Limb (tissue), 2 donors: Measurements from ENCODE around the gene TMF1.

ENCODE experiments used
- DNase-seq, 2 donors: peaks; one replicate each; pipeline ENCODE4 v3.0.0-alpha.2; 2016; ENCODE audit errors: extremely low spot score in 2 of 2

Gene TMF1

GRCh38 chr3:69051756-69052471, at the start of gene TMF1:
Gene TMF1, minus strand, starts transcription at chr3:69052333. Its CDS starts 247 bp downstream, at chr3:69052086.
- DNase-seq, result peak; percentile 98 to 99

GRCh38 chr3:69099576-69099975, 47.4 kb upstream of the TMF1 start:
- DNase-seq, result no peak

GRCh38 chr3:69097407-69098086, 45.4 kb upstream of the TMF1 start:
- DNase-seq, result no peak

GRCh38 chr3:69096299-69096698, 44.2 kb upstream of the TMF1 start:
- no peak for DNase-seq

GRCh38 chr3:69095636-69096035, 43.5 kb upstream of the TMF1 start:
- no peak for DNase-seq

- DNase-seq, result no peak
Measured at GRCh38 chr3:69094467-69095205, 42.5 kb upstream of the TMF1 start.

GRCh38 chr3:69092030-69092516, 39.9 kb upstream of the TMF1 start:
- DNase-seq, result no peak

GRCh38 chr3:69091389-69092029, 39.4 kb upstream of the TMF1 start:
- no peak for DNase-seq

GRCh38 chr3:69090021-69090420, 37.9 kb upstream of the TMF1 start:
- DNase-seq, result no peak

GRCh38 chr3:69088063-69088462, 35.9 kb upstream of the TMF1 start:
- no peak for DNase-seq

- no peak for DNase-seq
Measured at GRCh38 chr3:69087030-69087791, 35.1 kb upstream of the TMF1 start.

GRCh38 chr3:69085833-69086722, 33.9 kb upstream of the TMF1 start:
- peak in 1 of 2 donors; percentile 78 for DNase-seq

GRCh38 chr3:69085168-69085832, 33.2 kb upstream of the TMF1 start:
- DNase-seq, result no peak

GRCh38 chr3:69084326-69085167, 32.4 kb upstream of the TMF1 start, which contains the start of gene ARL6IP5:
Gene ARL6IP5, plus strand, starts transcription at chr3:69084937. Its CDS starts 111 bp downstream, at chr3:69085048.
- peak; percentile 92 to 94 for DNase-seq

- no peak for DNase-seq
Measured at GRCh38 chr3:69082805-69083204, 30.7 kb upstream of the TMF1 start.

- DNase-seq, result no peak
Measured at GRCh38 chr3:69082361-69082760, 30.2 kb upstream of the TMF1 start.

- DNase-seq, result no peak
Measured at GRCh38 chr3:69081583-69082262, 29.6 kb upstream of the TMF1 start.
